GM18499 (cell line): ENCODE data around the gene PISD.
"Not testable (repeated sequence)": the region's sequence is repeated elsewhere in the genome, so short reads cannot be mapped to it uniquely, and the experiment has no call there.

Experiments used
- ATAC-seq: cut with Tn5 transposase; IDR thresholded peaks from one replicate; pipeline ENCODE4 v1.9.1; 2021; ENCODE audit warnings: moderate number of reproducible peaks; ENCODE audit not compliant: insufficient read depth, unreplicated experiment

The PISD gene

GRCh38 chr22:31661851-31662667, at the start of gene PISD:
PISD (minus strand) TSS chr22:31662215; CDS start chr22:31662208, 7 bp downstream.
- ATAC-seq, result peak; percentile 46

- ATAC-seq, result not testable (repeated sequence)
Observed at GRCh38 chr22:31711226-31711625, 49.2 kb upstream of the PISD start.

GRCh38 chr22:31707519-31707918, 45.5 kb upstream of the PISD start:
- ATAC-seq, result no peak

- no peak for ATAC-seq
Observed at GRCh38 chr22:31695423-31695822, 33.4 kb upstream of the PISD start.

- not testable (repeated sequence) for ATAC-seq
Observed at GRCh38 chr22:31694046-31694445, 32.0 kb upstream of the PISD start.

- no peak for ATAC-seq
Observed at GRCh38 chr22:31692186-31692886, 30.3 kb upstream of the PISD start.

GRCh38 chr22:31691408-31691807, 29.4 kb upstream of the PISD start:
- no peak for ATAC-seq

- no peak for ATAC-seq
Observed at GRCh38 chr22:31683181-31684105, 21.4 kb upstream of the PISD start.

GRCh38 chr22:31682751-31683150, 20.7 kb upstream of the PISD start:
- ATAC-seq, result no peak

GRCh38 chr22:31681349-31682345, 19.6 kb upstream of the PISD start:
- no peak for ATAC-seq

- ATAC-seq, result no peak
Observed at GRCh38 chr22:31680861-31681341, 18.9 kb upstream of the PISD start.

GRCh38 chr22:31678748-31679147, 16.7 kb upstream of the PISD start:
- no peak for ATAC-seq

- ATAC-seq, result no peak
Observed at GRCh38 chr22:31676700-31677099, 14.7 kb upstream of the PISD start.

- not testable (repeated sequence) for ATAC-seq
Observed at GRCh38 chr22:31674219-31674618, 12.2 kb upstream of the PISD start.

- ATAC-seq, result not testable (repeated sequence)
Observed at GRCh38 chr22:31668849-31669248, 6.8 kb upstream of the PISD start.

GRCh38 chr22:31662668-31663037, 638 bp upstream of the PISD start:
- no peak for ATAC-seq

- not testable (repeated sequence) for ATAC-seq
Observed at GRCh38 chr22:31660860-31661341, 1.1 kb downstream of the PISD start.

- no peak for ATAC-seq
Observed at GRCh38 chr22:31659246-31659645, 2.8 kb downstream of the PISD start.

- ATAC-seq, result no peak
Observed at GRCh38 chr22:31654408-31654807, 7.6 kb downstream of the PISD start.
